Brain microvascular endothelial cell (primary cell): ENCODE data around the gene RASSF7.

Experiments used
- DNase-seq: peaks from one replicate; pipeline ENCODE4 v3.0.0-alpha.2; 2020
- H3K27ac ChIP-seq: fragments of 250-450 bp; sonication (Bioruptor Pico); 2 replicates; pipeline ENCODE4 v1.5.1; 2020; ENCODE audit warnings: mild to moderate bottlenecking, moderate library complexity
- H3K27me3 ChIP-seq: fragments of 250-450 bp; sonication (Bioruptor Pico); replicated peaks from 2 replicates; pipeline ENCODE4 v1.5.1; 2020; ENCODE audit warnings: mild to moderate bottlenecking
- H3K36me3 ChIP-seq: fragments of 250-450 bp; sonication (Bioruptor Pico); replicated peaks from 2 replicates; pipeline ENCODE4 v1.5.1; 2020; ENCODE audit warnings: mild to moderate bottlenecking
- H3K4me3 ChIP-seq: 2 replicates; pipeline ENCODE4 v1.5.1; 2011; ENCODE audit warnings: low read depth, mild to moderate bottlenecking, control low read depth, low read length, moderate library complexity
- CTCF ChIP-seq: IDR thresholded peaks from 2 replicates; pipeline ENCODE4 v1.5.1; 2011; ENCODE audit warnings: low read depth, mild to moderate bottlenecking, moderate library complexity, low read length, control low read depth, inconsistent platforms; ENCODE audit errors: missing control alignments
- in situ Hi-C: cut with HindIII; loops from 2 replicates; pipeline ENCODE4 v1.10.0; 2017; ENCODE audit warnings: low sequenced_read_pairs, low pct_ligation_motif_present

The RASSF7 gene

GRCh38 chr11:557328-558132, 3.2 kb upstream of the RASSF7 start:
- Histone ChIP-seq H3K27me3 (peaks cover 40% of the 10 kb centered on the region), H3K36me3 (no peaks in the 10 kb centered on the region), H3K4me3 (no peak overlapping the region), H3K27ac (no peak overlapping the region)
- no peak for TF ChIP-seq CTCF
- in situ Hi-C loops, result no loop called here
- no peak for DNase-seq

GRCh38 chr11:558503-558902, 2.3 kb upstream of the RASSF7 start:
- no peak overlapping the region for H3K27ac ChIP-seq
- no peaks in the 10 kb centered on the region for H3K36me3 ChIP-seq
- TF ChIP-seq CTCF, result no peak
- DNase-seq, result no peak
- H3K27me3 ChIP-seq, result peaks cover 40% of the 10 kb centered on the region
- in situ Hi-C loops, result no loop called here
- no peak overlapping the region for H3K4me3 ChIP-seq

DNA sequence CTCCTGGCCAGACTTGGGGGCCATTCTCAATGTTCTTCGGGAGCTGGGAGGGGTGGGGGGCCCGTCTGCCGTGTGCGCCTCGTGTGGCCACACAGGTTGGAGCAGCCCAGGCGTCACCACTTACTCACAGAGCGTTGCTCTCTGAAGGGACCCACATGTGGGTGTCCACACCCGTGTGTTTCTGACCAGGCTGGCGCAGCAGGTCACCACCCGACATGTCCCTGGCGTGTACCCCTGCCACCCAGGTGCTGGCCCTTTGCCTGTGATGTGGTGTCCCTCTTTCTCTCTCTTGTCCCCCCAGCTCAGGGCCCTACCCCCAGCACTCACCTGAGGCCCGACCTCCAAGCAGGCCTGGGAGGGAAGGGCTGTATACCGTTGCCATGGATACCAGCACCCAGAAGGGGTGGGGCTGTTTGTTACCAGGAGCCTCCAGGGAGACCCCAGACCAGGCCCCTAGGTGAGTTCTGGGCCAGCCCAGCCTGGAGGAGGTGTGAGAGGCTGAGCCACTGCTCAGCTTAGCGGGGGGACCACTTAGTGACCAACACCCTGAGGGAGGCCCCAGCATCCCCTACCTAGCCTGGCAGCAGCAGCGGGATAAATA, 1.6 kb upstream of the RASSF7 start:
- DNase-seq, result no peak
- Histone ChIP-seq H3K27me3 (peaks cover 39% of the 10 kb centered on the region), H3K27ac (no peak overlapping the region)

GRCh38 chr11:559712-560304, 962 bp upstream of the RASSF7 start:
- Histone ChIP-seq H3K27ac (no peak overlapping the region), H3K36me3 (no peaks in the 10 kb centered on the region), H3K4me3 (peak overlapping the region; percentile 55), H3K27me3 (peaks cover 32% of the 10 kb centered on the region)
- in situ Hi-C loops, result no loop called here
- no peak for TF ChIP-seq CTCF
- DNase-seq, result no peak

More for the DNA sequence above, 1.6 kb upstream of the RASSF7 start:
- H3K36me3 ChIP-seq, result no peaks in the 10 kb centered on the region
- H3K4me3 ChIP-seq, result no peak overlapping the region
- in situ Hi-C loops, result no loop called here
- TF ChIP-seq CTCF, result no peak

DNA sequence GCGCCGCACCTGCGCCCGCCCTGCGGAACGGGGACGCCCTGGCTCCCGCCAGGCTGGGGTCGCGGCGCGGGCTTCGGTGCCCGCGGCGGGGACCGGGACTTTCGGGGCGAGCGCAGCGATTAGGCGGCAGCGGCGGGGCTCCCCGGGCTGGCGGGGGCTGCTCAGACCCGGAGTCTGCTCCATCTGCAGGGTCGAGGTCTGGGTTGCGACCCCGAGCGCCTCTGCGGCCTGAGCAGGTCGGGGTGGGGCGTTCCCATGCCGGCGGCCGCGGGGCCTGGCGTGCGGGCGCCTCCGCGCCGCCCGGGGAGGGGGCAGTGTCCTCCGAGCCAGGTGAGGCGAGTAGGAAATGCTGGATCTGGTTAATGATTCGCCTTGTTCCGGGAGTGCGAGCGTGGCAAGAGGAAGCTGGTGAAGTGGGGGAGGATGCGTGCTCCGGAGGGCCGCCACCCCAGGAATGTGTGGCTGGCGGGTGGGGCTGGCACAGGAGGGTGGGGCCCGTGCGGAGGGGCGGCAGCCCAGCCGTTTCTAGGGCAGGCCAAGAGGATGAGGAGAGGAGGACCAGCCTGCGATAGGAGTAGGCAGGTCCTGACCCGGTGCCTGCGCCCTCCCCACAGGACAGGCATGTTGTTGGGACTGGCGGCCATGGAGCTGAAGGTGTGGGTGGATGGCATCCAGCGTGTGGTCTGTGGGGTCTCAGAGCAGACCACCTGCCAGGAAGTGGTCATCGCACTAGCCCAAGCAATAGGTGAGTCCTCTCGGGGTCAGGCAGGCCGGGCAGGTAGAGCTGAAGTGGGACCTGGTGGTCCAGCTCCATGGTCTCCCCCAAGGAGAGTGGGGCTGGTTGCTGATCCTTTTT, 606 bp downstream of the RASSF7 start:
- Histone ChIP-seq H3K36me3 (no peaks in the 10 kb centered on the region), H3K27ac (no peak overlapping the region), H3K27me3 (peaks cover 19% of the 10 kb centered on the region), H3K4me3 (peak overlapping the region; percentile 54)
- DNase-seq, result no peak
- in situ Hi-C loops, result no loop called here
- no peak for TF ChIP-seq CTCF
